GM12878 (cell line): Measurements from ENCODE around the gene OR52A1. TPM values are rescaled to one million over a fixed set of nuclear protein-coding genes. Genes with fewer than 3 reads are reported as not detected.

ENCODE experiments used
- ATAC-seq: fragments of 200-7000 bp; cut with Tn5 transposase; 3 replicates; pipeline ENCODE4 v1.9.1; 2020; ENCODE audit warnings: mild to moderate bottlenecking, moderate library complexity
- BruUV-seq: library from RNA; stranded (reverse); fragments of 400-500 nt; replicated peaks from 2 replicates; lab custom pipeline; 2021; lab: Mats Ljungman, UMichigan
- CTCF ChIA-PET: fragments of 300-600 bp; sonication (Branson Sonifier 250); formaldehyde crosslinking; extraction: SDS; loops from one replicate; lab custom pipeline; 2021; ENCODE audit warnings: inconsistent platforms; lab: Yijun Ruan, JAX
- POLR2A ChIA-PET: fragments of 350-600 bp; formaldehyde crosslinking; extraction: SDS; loops from one replicate; lab custom pipeline; 2021; ENCODE audit warnings: inconsistent platforms; lab: Charles Lee
- RAD21 ChIA-PET: fragments of 300-600 bp; sonication (Branson Sonifier 250); formaldehyde crosslinking; loops from one replicate; lab custom pipeline; 2023; ENCODE audit warnings: antibody characterized with exemption; ENCODE audit not compliant: unreplicated experiment; lab: Charles Lee
- SMC1A ChIA-PET: fragments of 300-600 bp; sonication (Branson Sonifier 250); formaldehyde crosslinking; loops from one replicate; lab custom pipeline; 2023; ENCODE audit not compliant: unreplicated experiment, uncharacterized antibody; lab: Charles Lee
- DNase-seq: peaks from one replicate; pipeline ENCODE4 v3.0.0-alpha.2; 2011; ENCODE audit warnings: low read depth, low spot score
- FAIRE-seq: peaks from 3 replicates; lab custom pipeline; 2011; peaks lifted over from hg19 to GRCh38; lab: Jason Lieb, UNC
- H2AFZ ChIP-seq: 2 replicates; pipeline ENCODE4 v1.6.0; 2011; ENCODE audit warnings: low read depth, low read length, control low read depth; ENCODE audit not compliant: control insufficient read depth
- H3K27ac ChIP-seq: 2 replicates; pipeline ENCODE4 v1.5.1; 2011; ENCODE audit warnings: control low read depth; ENCODE audit not compliant: control insufficient read depth, insufficient read depth
- H3K27me3 ChIP-seq, 2 experiments: replicated peaks in 1 of 2; 2 replicates each; pipeline versions ENCODE4 v1.6.0 to v1.6.1; 2011; ENCODE audit warnings: low read length in 1 of 2; ENCODE audit not compliant: control insufficient read depth in 2 of 2, insufficient read depth in 2 of 2
- H3K36me3 ChIP-seq, 2 experiments: 2 replicates each; pipeline ENCODE4 v1.5.1; 2011; ENCODE audit warnings: low read length in 1 of 2; ENCODE audit not compliant: control insufficient read depth in 2 of 2, insufficient read depth in 2 of 2
- H3K4me1 ChIP-seq: 2 replicates; pipeline ENCODE4 v1.6.1; 2011; ENCODE audit warnings: mild to moderate bottlenecking, low read length, moderate library complexity, mixed read lengths; ENCODE audit not compliant: control insufficient read depth, insufficient read depth
- H3K4me2 ChIP-seq: 2 replicates; pipeline ENCODE4 v1.6.0; 2011; ENCODE audit warnings: control low read depth; ENCODE audit not compliant: control insufficient read depth, insufficient read depth
- H3K4me3 ChIP-seq: fragments of 200-600 bp; sonication (generic); 2 replicates; pipeline ENCODE4 v1.5.1; 2016
- H3K79me2 ChIP-seq: 2 replicates; pipeline ENCODE4 v1.6.0; 2011; ENCODE audit warnings: low read length; ENCODE audit not compliant: control insufficient read depth, insufficient read depth
- H3K9ac ChIP-seq: 2 replicates; pipeline ENCODE4 v1.8.0; 2011; ENCODE audit warnings: low read length, control low read depth, mixed read lengths; ENCODE audit not compliant: control insufficient read depth, insufficient read depth
- H3K9me3 ChIP-seq: replicated peaks from 3 replicates; pipeline ENCODE4 v1.5.1; 2011; ENCODE audit warnings: mild to moderate bottlenecking, low read length; ENCODE audit not compliant: control insufficient read depth, insufficient read depth
- H4K20me1 ChIP-seq: 2 replicates; pipeline ENCODE4 v1.6.0; 2011; ENCODE audit not compliant: control insufficient read depth, insufficient read depth
- ATF2 ChIP-seq: IDR thresholded peaks from 2 replicates; pipeline ENCODE4 v1.6.1; 2012; ENCODE audit warnings: low read length, inconsistent platforms
- CUX1 ChIP-seq: IDR thresholded peaks from 2 replicates; pipeline ENCODE4 v1.6.1; 2012; ENCODE audit warnings: improper control_type of control experiment, low read depth, low read length; ENCODE audit not compliant: insufficient replicate concordance
- E2F8 ChIP-seq: fragments of 450-650 bp; IDR thresholded peaks from 2 replicates; pipeline ENCODE4 v1.6.1; 2018; ENCODE audit warnings: mild to moderate bottlenecking, low read depth, moderate library complexity; ENCODE audit not compliant: partially characterized antibody
- E4F1 ChIP-seq: fragments of 450-650 bp; IDR thresholded peaks from 2 replicates; pipeline ENCODE4 v1.6.1; 2018; ENCODE audit warnings: borderline replicate concordance, mild to moderate bottlenecking; ENCODE audit not compliant: partially characterized antibody
- HSF1 ChIP-seq: fragments of 150-350 bp; IDR thresholded peaks from 2 replicates; pipeline ENCODE4 v1.6.1; 2014; ENCODE audit warnings: mild to moderate bottlenecking, low read depth, low read length
- NFIC ChIP-seq: IDR thresholded peaks from 2 replicates; pipeline ENCODE4 v1.6.1; 2012; ENCODE audit warnings: low read depth, mild to moderate bottlenecking, inconsistent platforms, low read length, moderate library complexity
- NFYB ChIP-seq: IDR thresholded peaks from 2 replicates; pipeline ENCODE4 v1.6.1; 2011; ENCODE audit warnings: low read depth, mild to moderate bottlenecking, low read length, improper control_type of control experiment, moderate library complexity; ENCODE audit not compliant: insufficient read depth
- SIN3A ChIP-seq: IDR thresholded peaks from 2 replicates; pipeline ENCODE4 v1.6.1; 2012; ENCODE audit warnings: low read depth, low read length, improper control_type of control experiment
- WGBS: methylation state at CpG from one replicate; pipeline ENCODE4 v1.1.6; 2016; ENCODE audit warnings: low lambda C conversion rate; ENCODE audit not compliant: insufficient replicate concordance, insufficient coverage; ENCODE audit errors: missing lambda C conversion rate; 5-methylcytosine and 5-hydroxymethylcytosine counted together
- in situ Hi-C: fragments of 300-500 bp; cut with MboI; formaldehyde crosslinking; loops from 9 replicates; pipeline ENCODE4 v1.14.3; 2018; ENCODE audit warnings: mixed read lengths
- intact Hi-C: fragments of 100-400 bp; cut with micrococcal nuclease; formaldehyde crosslinking; loops from one replicate; pipeline ENCODE4 v1.14.2; 2022; ENCODE audit not compliant: unreplicated experiment
- polyA plus RNA-seq, 11 experiments: library from polyadenylated mRNA; depleted of rRNA in 4 of 11; unstranded in 6 of 11; stranded (reverse) in 5 of 11; fragments of >200 nt; fragmentation: Nextera tagmentation in 4 of 11; fragmentation: Illumina TruSeq in 1 of 11; extraction: Ambion mirVana in 4 of 11; extraction: Trizol in 1 of 11; gene quantifications; 1 replicate in 1 of 11; 2 replicates in 10 of 11; pipeline versions ENCODE4 v1.2.1 to v1.2.3, GENCODE V29; 2011 to 2016; ENCODE audit warnings: inconsistent platforms in 2 of 11, missing spikeins in 2 of 11, low read depth in 1 of 11
- total RNA-seq, 4 experiments: library from RNA; depleted of rRNA in 3 of 4; stranded (reverse); fragments of >200 nt in 3 of 4; fragmentation: Illumina TruSeq in 1 of 4; extraction: Trizol in 1 of 4; gene quantifications; 2 replicates each; pipeline versions ENCODE4 v1.2.1 to v1.2.3, GENCODE V29; 2013 to 2021

The OR52A1 gene
- total and polyA plus RNA-seq, 10 of the 15 experiments (the other 5 are each of a cell fraction or from before 2014, with no cell fraction given), result not detected

GRCh38 chr11:5171856-5172255 is 17.3 kb upstream of the OR52A1 start:
- POLR2A ChIA-PET, result no interaction called here
- no peak for DNase-seq
- RAD21 ChIA-PET, result no interaction called here
- TF ChIP-seq E4F1 (no peak), E2F8 (no peak), NFIC (no peak), SIN3A (no peak), HSF1 (no peak), ATF2 (no peak), NFYB (no peak), CUX1 (no peak)

More at GRCh38 chr11:5171856-5172255, 17.3 kb upstream of the OR52A1 start:
- no TSS peak for BruUV-seq
- in situ Hi-C loops (no loop called here), intact Hi-C loops (no loop called here)
- H3K36me3 ChIP-seq, result no peaks in the 10 kb centered on the region
- WGBS, result 0% methylated on average over 2 of the region's 2 CpGs
- H3K4me3 ChIP-seq, result no peak overlapping the region
- H3K9me3 ChIP-seq, result no peaks in the 10 kb centered on the region
- ChIA-PET SMC1A (no interaction called here), CTCF (no interaction called here)
- H3K9ac ChIP-seq, result no peak overlapping the region
- H2AFZ ChIP-seq, result no peak overlapping the region
- H3K4me2 ChIP-seq, result no peak overlapping the region
- H3K4me1 ChIP-seq, result no peaks in the 10 kb centered on the region
- FAIRE-seq (no peak), ATAC-seq (no peak)
- no peaks in the 10 kb centered on the region for H4K20me1 ChIP-seq
- no peaks in the 10 kb centered on the region for H3K79me2 ChIP-seq
- H3K27ac ChIP-seq, result no peak overlapping the region
- H3K27me3 ChIP-seq, result no peaks in the 10 kb centered on the region
